WERI-Rb-1 (cell line): Measurements from ENCODE around the gene PRKAG3.

Experiments used
- DNase-seq: peaks from one replicate; pipeline ENCODE4 v3.0.0-alpha.2; 2020
- H3K27ac ChIP-seq: fragments of 250-450 bp; sonication (Bioruptor Pico); 2 replicates; pipeline ENCODE4 v1.5.1; 2020; ENCODE audit warnings: mild to moderate bottlenecking, moderate library complexity
- H3K27me3 ChIP-seq: fragments of 250-450 bp; sonication (Bioruptor Pico); 2 replicates; pipeline ENCODE4 v1.5.1; 2021; ENCODE audit warnings: mild to moderate bottlenecking, low read depth, moderate library complexity; ENCODE audit not compliant: insufficient read depth, severe bottlenecking
- H3K36me3 ChIP-seq: fragments of 250-450 bp; sonication (Bioruptor Pico); 2 replicates; pipeline ENCODE4 v1.5.1; 2020; ENCODE audit warnings: mild to moderate bottlenecking, moderate library complexity
- H3K4me3 ChIP-seq: 2 replicates; pipeline ENCODE4 v1.5.1; 2011; ENCODE audit warnings: low read depth, mild to moderate bottlenecking, control low read depth, low read length
- H3K9me3 ChIP-seq: fragments of 250-450 bp; sonication (Bioruptor Pico); 2 replicates; pipeline ENCODE4 v1.5.1; 2021; ENCODE audit warnings: mild to moderate bottlenecking, moderate library complexity; ENCODE audit not compliant: severe bottlenecking
- TF ChIP-seq, protein P1 (sequence below): IDR thresholded peaks from 2 replicates; pipeline ENCODE4 v1.5.1; 2011; ENCODE audit warnings: low read depth, mild to moderate bottlenecking, control low read depth, inconsistent platforms, low read length

Gene PRKAG3

DNA sequence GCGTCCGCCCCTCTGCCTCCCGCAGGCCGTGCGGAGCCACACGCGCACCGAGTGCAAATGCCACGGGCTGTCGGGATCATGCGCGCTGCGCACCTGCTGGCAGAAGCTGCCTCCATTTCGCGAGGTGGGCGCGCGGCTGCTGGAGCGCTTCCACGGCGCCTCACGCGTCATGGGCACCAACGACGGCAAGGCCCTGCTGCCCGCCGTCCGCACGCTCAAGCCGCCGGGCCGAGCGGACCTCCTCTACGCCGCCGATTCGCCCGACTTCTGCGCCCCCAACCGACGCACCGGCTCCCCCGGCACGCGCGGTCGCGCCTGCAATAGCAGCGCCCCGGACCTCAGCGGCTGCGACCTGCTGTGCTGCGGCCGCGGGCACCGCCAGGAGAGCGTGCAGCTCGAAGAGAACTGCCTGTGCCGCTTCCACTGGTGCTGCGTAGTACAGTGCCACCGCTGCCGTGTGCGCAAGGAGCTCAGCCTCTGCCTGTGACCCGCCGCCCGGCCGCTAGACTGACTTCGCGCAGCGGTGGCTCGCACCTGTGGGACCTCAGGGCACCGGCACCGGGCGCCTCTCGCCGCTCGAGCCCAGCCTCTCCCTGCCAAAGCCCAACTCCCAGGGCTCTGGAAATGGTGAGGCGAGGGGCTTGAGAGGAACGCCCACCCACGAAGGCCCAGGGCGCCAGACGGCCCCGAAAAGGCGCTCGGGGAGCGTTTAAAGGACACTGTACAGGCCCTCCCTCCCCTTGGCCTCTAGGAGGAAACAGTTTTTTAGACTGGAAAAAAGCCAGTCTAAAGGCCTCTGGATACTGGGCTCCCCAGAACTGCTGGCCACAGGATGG is 42.0 kb upstream of the PRKAG3 start:
- H3K9me3 ChIP-seq, result no peaks in the 10 kb centered on the region
- no peaks in the 10 kb centered on the region for H3K36me3 ChIP-seq
- DNase-seq, result no peak
- no peaks in the 10 kb centered on the region for H3K27me3 ChIP-seq
- TF ChIP-seq, protein P1, sequence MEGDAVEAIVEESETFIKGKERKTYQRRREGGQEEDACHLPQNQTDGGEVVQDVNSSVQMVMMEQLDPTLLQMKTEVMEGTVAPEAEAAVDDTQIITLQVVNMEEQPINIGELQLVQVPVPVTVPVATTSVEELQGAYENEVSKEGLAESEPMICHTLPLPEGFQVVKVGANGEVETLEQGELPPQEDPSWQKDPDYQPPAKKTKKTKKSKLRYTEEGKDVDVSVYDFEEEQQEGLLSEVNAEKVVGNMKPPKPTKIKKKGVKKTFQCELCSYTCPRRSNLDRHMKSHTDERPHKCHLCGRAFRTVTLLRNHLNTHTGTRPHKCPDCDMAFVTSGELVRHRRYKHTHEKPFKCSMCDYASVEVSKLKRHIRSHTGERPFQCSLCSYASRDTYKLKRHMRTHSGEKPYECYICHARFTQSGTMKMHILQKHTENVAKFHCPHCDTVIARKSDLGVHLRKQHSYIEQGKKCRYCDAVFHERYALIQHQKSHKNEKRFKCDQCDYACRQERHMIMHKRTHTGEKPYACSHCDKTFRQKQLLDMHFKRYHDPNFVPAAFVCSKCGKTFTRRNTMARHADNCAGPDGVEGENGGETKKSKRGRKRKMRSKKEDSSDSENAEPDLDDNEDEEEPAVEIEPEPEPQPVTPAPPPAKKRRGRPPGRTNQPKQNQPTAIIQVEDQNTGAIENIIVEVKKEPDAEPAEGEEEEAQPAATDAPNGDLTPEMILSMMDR, result no peak
- no peak overlapping the region for H3K27ac ChIP-seq
- H3K4me3 ChIP-seq, result no peak overlapping the region

DNA sequence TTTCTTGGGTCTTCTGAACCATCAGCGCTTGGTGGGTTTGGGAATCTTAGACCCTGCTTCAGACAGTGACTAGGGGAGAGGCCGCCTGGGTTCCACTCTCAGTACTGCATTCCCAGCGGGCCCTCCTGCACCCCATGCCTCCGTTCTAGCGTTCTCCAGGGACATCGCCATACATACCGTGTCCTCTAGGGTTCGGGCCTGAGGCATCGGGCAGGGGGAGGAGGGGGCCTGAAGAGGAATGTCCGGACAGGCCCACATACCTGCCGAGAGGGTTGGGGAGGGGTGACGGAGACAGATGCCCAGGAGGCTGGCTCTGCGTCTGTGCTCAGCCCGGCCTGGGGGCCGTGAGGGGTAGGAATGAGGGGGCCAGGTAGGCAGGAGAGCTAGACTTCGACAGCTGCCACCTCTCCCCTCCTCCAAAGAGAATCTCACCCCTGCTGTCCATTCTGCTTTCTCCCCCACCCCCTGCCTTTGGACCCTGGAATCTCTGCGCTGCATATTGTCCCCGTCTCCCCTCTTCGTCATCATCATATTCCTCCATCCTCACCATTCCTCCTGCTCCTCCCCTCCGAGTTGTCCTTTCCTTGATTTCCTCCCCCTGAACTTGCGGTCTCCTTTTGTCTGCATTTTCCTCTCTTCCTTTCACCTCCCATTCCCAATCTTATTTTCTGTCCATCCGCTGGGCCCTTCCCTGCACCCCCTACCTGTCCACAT is 41.2 kb upstream of the PRKAG3 start:
- Histone ChIP-seq H3K27me3 (no peaks in the 10 kb centered on the region), H3K27ac (no peak overlapping the region), H3K4me3 (no peak overlapping the region), H3K36me3 (no peaks in the 10 kb centered on the region), H3K9me3 (no peaks in the 10 kb centered on the region)
- TF ChIP-seq, protein P1, result no peak
- no peak for DNase-seq

GRCh38 chr2:218871345-218872302 is 40.0 kb upstream of the PRKAG3 start:
- Histone ChIP-seq H3K27ac (no peak overlapping the region), H3K36me3 (no peaks in the 10 kb centered on the region), H3K4me3 (no peak overlapping the region), H3K9me3 (no peaks in the 10 kb centered on the region), H3K27me3 (no peaks in the 10 kb centered on the region)
- DNase-seq, result no peak
- TF ChIP-seq, protein P1, result no peak

GRCh38 chr2:218870984-218871344 is 39.4 kb upstream of the PRKAG3 start:
- Histone ChIP-seq H3K9me3 (no peaks in the 10 kb centered on the region), H3K4me3 (no peak overlapping the region), H3K27ac (no peak overlapping the region), H3K27me3 (no peaks in the 10 kb centered on the region), H3K36me3 (no peaks in the 10 kb centered on the region)
- DNase-seq, result no peak
- TF ChIP-seq, protein P1, result no peak

- no peaks in the 10 kb centered on the region for H3K27me3 ChIP-seq
- TF ChIP-seq, protein P1, result no peak
Measured at GRCh38 chr2:218869064-218869463, 37.5 kb upstream of the PRKAG3 start.

More at GRCh38 chr2:218869064-218869463, 37.5 kb upstream of the PRKAG3 start:
- no peak overlapping the region for H3K27ac ChIP-seq
- no peak overlapping the region for H3K4me3 ChIP-seq
- DNase-seq, result no peak
- H3K36me3 ChIP-seq, result no peaks in the 10 kb centered on the region
- H3K9me3 ChIP-seq, result no peaks in the 10 kb centered on the region
